AG10803 (cell line): ENCODE results near the gene RRAD.
"Not testable (repeated sequence)": the region's sequence is repeated elsewhere in the genome, so short reads cannot be mapped to it uniquely, and the experiment has no call there.

Source experiments
- DNase-seq: peaks from one replicate; pipeline ENCODE4 v3.0.0; 2010; ENCODE audit warnings: low read depth
- H3K4me3 ChIP-seq: 2 replicates; pipeline ENCODE4 v1.5.1; 2011; ENCODE audit warnings: mild to moderate bottlenecking, low read length, control low read depth
- TF ChIP-seq, protein P1 (sequence below): conservative IDR thresholded peaks from 2 replicates; pipeline ENCODE4 v1.5.1; 2011; ENCODE audit warnings: mild to moderate bottlenecking, low read length, control low read depth, inconsistent platforms

RRAD gene

DNA sequence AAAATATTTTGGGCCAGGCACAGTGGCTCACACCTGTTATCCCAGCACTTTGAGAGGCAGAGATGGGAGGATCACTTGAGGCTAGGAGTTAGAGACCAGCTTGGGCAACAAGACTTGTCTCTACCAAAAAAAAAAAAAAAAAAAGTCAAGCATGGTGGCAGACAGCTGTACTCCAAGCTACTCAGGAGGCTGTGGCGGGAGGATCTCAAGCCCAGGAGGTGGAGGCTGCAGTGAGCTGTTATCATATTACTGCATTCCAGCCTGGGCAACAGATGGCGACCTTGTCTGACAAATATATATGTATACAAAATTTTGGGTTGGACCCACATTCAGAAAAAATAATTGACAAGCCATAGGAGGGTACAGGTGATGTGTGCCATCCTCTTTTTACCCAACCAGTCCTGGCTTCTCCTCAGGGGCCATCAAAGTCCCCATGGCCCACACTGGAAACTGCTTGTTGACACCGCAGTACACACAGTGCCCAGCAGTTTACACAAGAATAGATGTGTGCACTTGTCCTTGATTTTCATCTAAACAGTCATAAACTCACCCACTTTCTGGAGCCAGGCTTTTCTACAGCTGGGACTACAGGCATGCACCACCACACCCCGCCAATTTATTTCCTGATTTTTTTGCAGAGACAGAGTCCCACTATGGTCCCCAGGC, 11.7 kb upstream of the RRAD start:
- TF ChIP-seq, protein P1, sequence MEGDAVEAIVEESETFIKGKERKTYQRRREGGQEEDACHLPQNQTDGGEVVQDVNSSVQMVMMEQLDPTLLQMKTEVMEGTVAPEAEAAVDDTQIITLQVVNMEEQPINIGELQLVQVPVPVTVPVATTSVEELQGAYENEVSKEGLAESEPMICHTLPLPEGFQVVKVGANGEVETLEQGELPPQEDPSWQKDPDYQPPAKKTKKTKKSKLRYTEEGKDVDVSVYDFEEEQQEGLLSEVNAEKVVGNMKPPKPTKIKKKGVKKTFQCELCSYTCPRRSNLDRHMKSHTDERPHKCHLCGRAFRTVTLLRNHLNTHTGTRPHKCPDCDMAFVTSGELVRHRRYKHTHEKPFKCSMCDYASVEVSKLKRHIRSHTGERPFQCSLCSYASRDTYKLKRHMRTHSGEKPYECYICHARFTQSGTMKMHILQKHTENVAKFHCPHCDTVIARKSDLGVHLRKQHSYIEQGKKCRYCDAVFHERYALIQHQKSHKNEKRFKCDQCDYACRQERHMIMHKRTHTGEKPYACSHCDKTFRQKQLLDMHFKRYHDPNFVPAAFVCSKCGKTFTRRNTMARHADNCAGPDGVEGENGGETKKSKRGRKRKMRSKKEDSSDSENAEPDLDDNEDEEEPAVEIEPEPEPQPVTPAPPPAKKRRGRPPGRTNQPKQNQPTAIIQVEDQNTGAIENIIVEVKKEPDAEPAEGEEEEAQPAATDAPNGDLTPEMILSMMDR, result no peak
- DNase-seq, result no peak

DNA sequence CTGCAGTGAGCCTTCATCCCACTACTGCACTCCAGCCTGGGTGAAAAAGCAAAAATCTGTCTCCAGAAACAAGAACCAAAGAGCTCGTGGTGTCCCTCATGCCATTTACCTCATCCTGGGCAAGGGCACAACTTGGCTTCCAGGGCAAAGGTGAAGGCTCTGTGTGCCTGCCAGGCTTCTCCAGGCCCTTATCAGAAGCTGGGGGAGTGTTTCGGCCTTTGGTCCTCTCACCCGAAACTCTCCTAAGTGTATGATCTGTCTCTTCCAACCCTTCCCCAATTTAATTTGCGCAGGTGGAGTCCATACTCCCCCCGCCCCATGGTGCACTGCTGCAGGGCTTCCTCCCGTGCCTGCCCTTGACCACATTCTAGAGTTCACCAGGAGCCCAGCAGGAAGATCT, 11.1 kb upstream of the RRAD start:
- DNase-seq, result no peak
- no peak overlapping the region for H3K4me3 ChIP-seq
- TF ChIP-seq, protein P1, result no peak

More for the DNA sequence above, 11.7 kb upstream of the RRAD start:
- H3K4me3 ChIP-seq, result no peak overlapping the region

DNA sequence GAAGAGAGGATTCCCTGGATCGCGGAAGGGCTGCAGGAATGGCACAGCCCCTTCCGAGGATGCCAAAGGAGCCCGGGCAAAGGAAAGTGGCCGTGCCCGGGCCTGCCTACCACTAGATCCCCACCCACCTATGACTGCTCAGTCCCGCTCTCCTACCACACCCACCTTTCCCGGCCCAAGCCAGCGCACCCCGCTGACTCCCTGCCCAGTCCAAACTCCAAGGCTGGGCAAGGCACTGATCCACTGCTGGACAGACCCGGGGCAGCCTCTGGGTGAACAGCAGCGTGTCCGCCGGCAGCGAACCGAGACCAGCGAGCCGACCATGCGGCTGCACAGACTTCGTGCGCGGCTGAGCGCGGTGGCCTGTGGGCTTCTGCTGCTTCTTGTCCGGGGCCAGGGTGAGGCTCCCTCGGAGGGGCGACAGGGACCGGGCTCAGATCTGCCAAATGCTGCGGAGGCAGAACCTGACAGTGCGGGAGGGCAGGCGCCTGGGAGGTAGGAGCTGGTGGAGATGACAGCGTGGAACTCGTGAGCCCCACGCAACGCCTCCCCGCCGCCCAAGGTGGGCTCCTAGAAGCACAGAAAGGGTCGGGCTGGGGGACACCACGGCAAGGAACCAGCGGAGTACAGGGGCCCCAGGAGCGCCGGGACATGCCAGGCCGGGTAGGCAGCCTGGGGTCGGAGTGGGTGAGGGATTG, 10.1 kb upstream of the RRAD start, which contains the start of gene CES2:
TSS of gene CES2 (plus strand) at position 203 of the 698 bp plus-strand sequence. CDS start at position 323, 120 bp downstream.
- DNase-seq, result peak; percentile 53

DNA sequence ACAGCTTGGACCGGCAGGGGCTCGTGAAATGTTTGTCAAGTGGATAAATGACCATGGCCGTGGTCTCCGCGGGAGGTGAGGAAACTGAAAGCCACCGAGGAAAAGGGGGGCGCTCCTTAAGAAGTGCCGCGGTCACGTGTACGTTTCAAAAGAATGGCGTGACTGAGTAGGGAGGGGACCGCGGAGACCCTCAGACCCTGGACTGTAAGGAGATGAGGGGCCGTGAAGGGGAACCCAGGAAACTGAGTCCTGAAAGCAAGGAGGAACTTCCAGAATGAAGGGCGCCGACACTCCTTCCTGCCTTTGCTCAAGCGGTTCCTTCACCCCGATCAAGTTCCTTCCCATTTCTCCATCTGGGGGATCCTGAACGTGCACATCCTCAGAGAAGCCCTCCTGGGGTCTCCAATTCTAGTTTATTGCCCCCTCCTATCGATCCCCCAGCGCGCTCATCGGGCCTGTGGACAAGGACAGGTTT, 9.5 kb upstream of the RRAD start:
- DNase-seq, result not testable (repeated sequence)
- peak overlapping the region; percentile 99 for H3K4me3 ChIP-seq

More for the DNA sequence above, 10.1 kb upstream of the RRAD start, which contains the start of gene CES2:
- TF ChIP-seq, protein P1, result no peak
- H3K4me3 ChIP-seq, result peak within 1 kb of the TSS; percentile 99

DNA sequence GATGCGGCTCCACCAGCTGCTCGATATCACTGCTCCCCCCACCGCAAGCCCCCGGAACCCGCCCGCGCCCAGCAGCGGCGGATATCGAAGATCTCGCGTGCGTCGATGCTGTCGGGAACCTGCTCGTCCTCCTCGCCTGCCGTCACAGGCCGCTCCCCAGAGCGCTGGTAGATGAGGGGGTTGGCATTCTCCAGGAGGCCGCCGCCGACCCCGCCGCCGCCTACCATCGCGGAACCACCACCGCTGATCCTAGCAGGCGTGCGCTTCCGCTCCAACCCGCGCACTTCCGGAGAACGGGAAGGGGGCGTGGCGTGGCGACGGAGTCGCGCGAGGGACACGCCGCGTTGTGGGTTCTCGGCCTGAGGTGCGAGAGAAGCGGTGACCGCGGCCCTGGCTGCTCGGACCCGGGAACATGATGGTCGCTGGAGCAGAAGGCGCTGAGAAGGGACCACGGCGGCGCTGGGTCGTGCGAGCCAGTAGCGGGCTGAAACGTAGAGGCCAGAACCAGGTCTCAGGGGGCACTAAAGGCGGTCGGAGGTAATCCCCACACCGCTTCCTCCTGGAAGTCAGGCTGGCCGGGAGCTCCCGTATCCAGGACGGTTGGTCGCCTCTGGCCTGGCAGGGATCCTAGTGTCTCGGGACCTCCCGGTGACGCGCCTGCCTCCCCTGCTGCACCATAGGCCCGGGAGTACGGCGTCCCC, 9.0 kb upstream of the RRAD start, which contains the start of gene CIAO2B:
TSS of gene CIAO2B (minus strand) at position 265 of the 701 bp plus-strand sequence. CDS start at position 227, 38 bp downstream.
- peak; percentile 78 for DNase-seq
- peak within 1 kb of the TSS; percentile 99 for H3K4me3 ChIP-seq
- TF ChIP-seq, protein P1, result no peak

DNA sequence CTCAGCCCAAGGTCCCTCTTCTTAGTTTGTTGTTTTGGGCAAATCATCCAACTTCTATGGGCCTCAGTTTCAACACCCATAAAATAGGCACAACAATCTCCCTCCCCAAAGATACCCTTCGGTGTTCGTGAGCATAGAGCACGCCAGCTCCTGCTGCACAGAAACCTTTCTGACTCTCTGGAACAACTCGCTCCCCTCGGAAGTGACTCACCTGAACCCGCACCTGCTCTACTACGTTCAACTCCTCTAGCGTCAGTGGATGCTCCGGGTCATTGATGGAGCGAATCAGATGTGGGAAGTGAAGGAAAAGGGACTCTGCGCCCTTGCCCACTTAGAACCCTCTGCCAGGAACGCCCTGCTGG, 8.4 kb upstream of the RRAD start:
- peak overlapping the region; percentile 99 for H3K4me3 ChIP-seq
- DNase-seq, result no peak
- TF ChIP-seq, protein P1, result no peak

DNA sequence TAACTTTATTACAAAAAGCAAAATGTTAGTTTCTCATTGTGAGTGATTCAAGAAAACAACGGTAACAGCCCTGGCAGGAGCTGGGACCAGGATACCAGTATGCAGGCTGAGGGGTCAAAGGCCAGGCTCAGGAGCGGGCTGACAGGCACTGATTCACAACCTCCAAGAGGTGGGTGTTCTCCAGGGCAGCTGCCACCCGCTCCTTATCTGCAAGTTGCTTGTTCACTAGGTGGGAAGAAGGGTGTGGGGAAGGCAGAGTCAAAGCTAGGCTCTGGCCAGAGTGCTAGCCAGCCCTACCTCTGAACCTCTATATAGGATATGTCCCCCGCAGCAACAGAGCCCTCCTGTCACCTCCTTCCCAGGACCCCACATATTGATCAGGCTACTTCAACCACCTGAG, 6.7 kb upstream of the RRAD start:
- no peak for DNase-seq
- H3K4me3 ChIP-seq, result no peak overlapping the region
- TF ChIP-seq, protein P1, result no peak
